Astrocyte (in vitro differentiated cells and primary cell): ENCODE results near the gene TTYH2.

Source experiments
- CTCF ChIP-seq: IDR thresholded peaks from 2 replicates; pipeline ENCODE4 v1.5.1; 2011; ENCODE audit warnings: low read depth, mild to moderate bottlenecking, inconsistent platforms, low read length, moderate library complexity; ENCODE audit not compliant: insufficient read depth
- EZH2 ChIP-seq: IDR thresholded peaks from 2 replicates; pipeline ENCODE4 v1.6.1; 2012; ENCODE audit warnings: mild to moderate bottlenecking, low read length, inconsistent platforms; ENCODE audit not compliant: insufficient read depth

- TF ChIP-seq CTCF (no peak), EZH2 (no peak)
Measured at GRCh38 chr17:74287031-74287602, 73.7 kb downstream of the TTYH2 start.
